Thymus (tissue), 11 donors: ENCODE data around the gene RPS15A. TPM values are rescaled to one million over a fixed set of nuclear protein-coding genes. Genes with fewer than 3 reads are reported as not detected.

Source experiments
- DNase-seq, 9 donors: peaks; one replicate each; pipeline ENCODE4 v3.0.0-alpha.2; 2013; ENCODE audit warnings: low spot score in 9 of 9, low read depth in 6 of 9, missing footprints in 1 of 9
- H3K27ac ChIP-seq, 2 donors: one replicate each; pipeline ENCODE4 v1.5.1; 2013; ENCODE audit warnings: control low read depth in 1 of 2, low read depth in 1 of 2, low read length in 1 of 2, mild to moderate bottlenecking in 1 of 2, moderate library complexity in 1 of 2
- H3K27me3 ChIP-seq, 2 donors: one replicate each; pipeline ENCODE4 v1.5.1; 2013; ENCODE audit warnings: low read length in 1 of 2; ENCODE audit not compliant: control insufficient read depth in 2 of 2, insufficient read depth in 1 of 2
- H3K36me3 ChIP-seq, 2 donors: one replicate each; pipeline ENCODE4 v1.5.1; 2013; ENCODE audit warnings: low read length in 1 of 2, mild to moderate bottlenecking in 1 of 2, moderate library complexity in 1 of 2; ENCODE audit not compliant: control insufficient read depth in 2 of 2, insufficient read depth in 2 of 2
- H3K4me1 ChIP-seq, 2 donors: one replicate each; pipeline ENCODE4 v1.5.1; 2013; ENCODE audit warnings: low read length in 2 of 2; ENCODE audit not compliant: control insufficient read depth in 2 of 2, insufficient read depth in 2 of 2
- H3K4me3 ChIP-seq, 2 donors: one replicate each; pipeline ENCODE4 v1.5.1; 2013; ENCODE audit warnings: low read length in 2 of 2, control low read depth in 1 of 2, mild to moderate bottlenecking in 1 of 2
- H3K9me3 ChIP-seq, 2 donors: one replicate each; pipeline ENCODE4 v1.5.1; 2013; ENCODE audit warnings: low read length in 1 of 2, mild to moderate bottlenecking in 1 of 2; ENCODE audit not compliant: control insufficient read depth in 2 of 2, insufficient read depth in 1 of 2
- WGBS: extraction: QIAGEN DNeasy Blood & Tissue Kit; methylation state at CpG from one replicate; pipeline ENCODE4 v1.1.7; 2013; 5-methylcytosine and 5-hydroxymethylcytosine counted together
- polyA plus RNA-seq: library from polyadenylated mRNA; stranded (reverse); fragments of 200-250 nt; gene quantifications from one replicate; pipeline ENCODE4 v1.2.3, GENCODE V29; 2013
- total RNA-seq: library from RNA; stranded (reverse); fragments of 120-200 nt; gene quantifications from one replicate; pipeline ENCODE4 v1.2.4, GENCODE V29; 2013
- donor health status: healthy.

RPS15A gene
- total and polyA plus RNA-seq, 2 donors, result 6,149 to 6,819 TPM

DNA sequence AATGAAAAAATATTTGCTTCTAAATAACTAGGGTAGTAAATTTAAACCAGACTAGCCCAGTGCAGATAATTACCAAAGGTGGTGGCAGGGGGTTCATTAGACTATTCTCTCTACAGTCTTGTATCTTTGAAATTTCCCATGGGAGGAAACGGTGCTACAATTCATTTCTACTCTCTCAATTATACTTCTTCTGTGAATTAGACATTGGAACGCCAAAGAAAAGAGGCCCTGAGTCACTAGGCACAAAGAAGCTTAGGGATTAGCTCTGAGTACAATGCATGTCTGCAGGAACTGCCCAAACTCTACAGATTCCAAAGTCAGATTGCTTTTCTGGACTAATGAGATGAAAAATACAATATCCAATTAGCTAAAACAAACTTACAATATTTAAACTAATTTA is 41.9 kb upstream of the RPS15A start:
- no peaks in the 10 kb centered on the region for H3K27me3 ChIP-seq
- no peaks in the 10 kb centered on the region for H3K4me1 ChIP-seq
- no peak for DNase-seq
- 98% methylated on average over 2 of the region's 2 CpGs for WGBS
- H3K27ac ChIP-seq, result no peak overlapping the region
- H3K4me3 ChIP-seq, result no peak overlapping the region
- no peaks in the 10 kb centered on the region for H3K9me3 ChIP-seq
- peaks cover 71 to 76% of the 10 kb centered on the region in 2 donors for H3K36me3 ChIP-seq

- H3K27ac ChIP-seq, result no peak overlapping the region
- no peaks in the 10 kb centered on the region for H3K9me3 ChIP-seq
- H3K36me3 ChIP-seq, result peaks cover 49 to 53% of the 10 kb centered on the region in 2 donors
- no peaks in the 10 kb centered on the region for H3K4me1 ChIP-seq
- 98% methylated on average over 6 of the region's 6 CpGs for WGBS
- H3K27me3 ChIP-seq, result no peaks in the 10 kb centered on the region
- DNase-seq, result no peak
- no peak overlapping the region for H3K4me3 ChIP-seq
Measured at GRCh38 chr16:18829251-18829650, 39.1 kb upstream of the RPS15A start.

GRCh38 chr16:18827890-18828289 is 37.8 kb upstream of the RPS15A start:
- no peak overlapping the region for H3K27ac ChIP-seq
- no peak for DNase-seq
- no peaks in the 10 kb centered on the region for H3K27me3 ChIP-seq
- 96% methylated on average over 4 of the region's 4 CpGs for WGBS
- no peaks in the 10 kb centered on the region for H3K9me3 ChIP-seq
- H3K36me3 ChIP-seq, result peaks cover 43 to 44% of the 10 kb centered on the region in 2 donors
- no peak overlapping the region for H3K4me3 ChIP-seq
- H3K4me1 ChIP-seq, result no peaks in the 10 kb centered on the region

DNA sequence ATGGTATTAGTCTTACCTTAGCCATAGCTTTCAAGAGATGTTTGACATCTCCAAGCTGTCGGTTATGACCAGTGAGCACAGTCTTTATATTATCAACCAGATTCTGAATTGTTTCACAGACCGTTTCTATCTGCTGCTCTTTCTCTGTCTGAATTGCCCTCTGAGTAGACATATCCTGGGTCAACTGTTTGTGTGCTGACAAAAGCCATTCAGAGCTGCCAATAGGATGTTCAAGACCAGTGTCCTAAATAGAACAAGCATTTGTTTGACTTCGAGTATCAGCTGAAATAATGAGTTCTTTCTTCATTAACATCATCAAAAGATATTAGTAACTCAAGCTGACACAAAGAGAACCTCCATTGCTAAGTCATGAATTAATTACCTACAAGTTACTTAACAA is 26.2 kb upstream of the RPS15A start:
- Histone ChIP-seq H3K27ac (no peak overlapping the region), H3K36me3 (peaks cover 51 to 56% of the 10 kb centered on the region in 2 donors), H3K4me1 (no peaks in the 10 kb centered on the region), H3K9me3 (no peaks in the 10 kb centered on the region), H3K27me3 (no peaks in the 10 kb centered on the region), H3K4me3 (no peak overlapping the region)
- WGBS, result 98% methylated on average over 3 of the region's 3 CpGs
- no peak for DNase-seq

DNA sequence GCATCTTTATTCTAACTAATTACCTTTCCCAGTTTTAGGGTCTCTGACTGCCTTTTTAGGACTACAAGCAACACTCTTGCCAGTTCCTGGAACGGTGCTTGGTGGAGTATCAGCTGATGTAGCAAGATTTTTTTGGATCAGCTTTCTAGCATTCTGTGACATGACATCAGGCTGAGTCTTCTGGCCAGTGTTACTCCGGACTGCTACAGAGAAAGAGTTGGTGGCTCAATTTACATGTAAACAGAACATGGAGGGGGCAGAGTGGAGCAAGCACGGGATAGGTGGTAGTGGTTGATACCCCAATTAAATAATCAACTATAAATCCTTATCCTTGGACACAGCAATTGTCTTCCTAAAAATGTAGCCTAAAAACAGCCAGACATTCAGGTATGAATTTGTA is 21.8 kb upstream of the RPS15A start:
- 95% methylated on average over 3 of the region's 3 CpGs for WGBS
- no peaks in the 10 kb centered on the region for H3K9me3 ChIP-seq
- H3K4me3 ChIP-seq, result no peak overlapping the region
- H3K36me3 ChIP-seq, result peaks cover 43 to 62% of the 10 kb centered on the region in 2 donors
- no peak overlapping the region for H3K27ac ChIP-seq
- no peaks in the 10 kb centered on the region for H3K4me1 ChIP-seq
- no peak for DNase-seq
- H3K27me3 ChIP-seq, result no peaks in the 10 kb centered on the region

DNA sequence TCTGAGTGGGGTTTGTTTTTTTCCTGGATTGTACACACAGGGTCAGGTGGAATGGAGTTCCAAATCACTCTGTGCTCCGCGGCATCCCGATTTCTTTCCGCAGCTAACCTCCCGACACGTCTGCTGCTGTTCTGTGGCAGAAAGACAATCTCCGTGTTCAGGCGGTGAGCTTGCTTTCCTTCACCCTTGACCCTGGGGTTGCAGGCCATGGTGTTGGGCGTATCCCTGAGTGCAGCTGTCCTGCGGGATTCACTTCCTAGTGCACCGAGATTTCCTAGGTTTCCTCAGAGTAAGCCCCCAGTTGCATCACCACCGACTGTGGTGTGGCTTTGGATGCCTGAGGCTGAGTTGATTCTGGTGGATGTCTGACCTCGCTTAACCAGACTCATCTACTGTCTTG is 19.0 kb upstream of the RPS15A start:
- Histone ChIP-seq H3K36me3 (peaks cover 26 to 54% of the 10 kb centered on the region in 2 donors), H3K4me1 (peaks cover 2 to 3% of the 10 kb centered on the region in 2 donors), H3K4me3 (no peak overlapping the region), H3K27me3 (no peaks in the 10 kb centered on the region), H3K27ac (no peak overlapping the region), H3K9me3 (no peaks in the 10 kb centered on the region)
- DNase-seq, result no peak
- 98% methylated on average over 13 of the region's 13 CpGs for WGBS

GRCh38 chr16:18805257-18805773 is 15.2 kb upstream of the RPS15A start:
- Histone ChIP-seq H3K36me3 (peaks cover 10 to 33% of the 10 kb centered on the region in 2 donors), H3K27me3 (no peaks in the 10 kb centered on the region), H3K9me3 (peaks cover 0 to 4% of the 10 kb centered on the region in 2 donors), H3K4me3 (no peak overlapping the region), H3K27ac (no peak overlapping the region), H3K4me1 (peaks cover 9% of the 10 kb centered on the region in 2 donors)
- DNase-seq, result no peak
- 62% methylated on average over 2 of the region's 2 CpGs for WGBS

DNA sequence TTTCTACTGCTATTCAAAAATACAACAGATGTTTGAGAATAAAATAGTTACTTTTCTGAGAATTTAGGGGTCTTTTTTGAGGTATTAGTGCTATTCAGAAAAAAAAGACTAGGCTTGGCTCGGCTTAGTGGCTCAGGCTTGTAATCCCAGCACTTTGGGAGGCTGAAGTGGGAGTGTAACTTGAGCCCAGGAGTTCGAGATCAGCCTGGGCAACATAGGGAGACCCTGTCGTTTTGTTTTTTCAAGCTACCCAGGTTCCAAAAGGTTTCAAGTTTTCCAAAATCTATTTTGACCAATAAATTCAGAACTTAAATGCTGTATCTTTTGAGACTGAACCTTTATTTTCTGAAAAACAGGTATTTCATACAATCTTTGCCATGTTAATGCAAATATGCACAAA is 14.4 kb upstream of the RPS15A start:
- DNase-seq, result no peak
- Histone ChIP-seq H3K9me3 (peaks cover 0 to 4% of the 10 kb centered on the region in 2 donors), H3K27me3 (no peaks in the 10 kb centered on the region), H3K4me1 (peaks cover 16 to 17% of the 10 kb centered on the region in 2 donors), H3K36me3 (peaks cover 10 to 26% of the 10 kb centered on the region in 2 donors), H3K27ac (peak overlapping the region in 1 of 2 donors; percentile 67), H3K4me3 (no peak overlapping the region)
- WGBS, result 65% methylated on average over 3 of the region's 3 CpGs

GRCh38 chr16:18803569-18804462 is 13.7 kb upstream of the RPS15A start:
- no peak overlapping the region for H3K4me3 ChIP-seq
- H3K4me1 ChIP-seq, result peaks cover 17 to 18% of the 10 kb centered on the region in 2 donors
- 62% methylated on average over 5 of the region's 5 CpGs for WGBS

More at GRCh38 chr16:18803569-18804462, 13.7 kb upstream of the RPS15A start:
- Histone ChIP-seq H3K27me3 (no peaks in the 10 kb centered on the region), H3K27ac (peak overlapping the region; percentile 40 to 67), H3K36me3 (peaks cover 2 to 18% of the 10 kb centered on the region in 2 donors), H3K9me3 (peaks cover 0 to 4% of the 10 kb centered on the region in 2 donors)
- no peak for DNase-seq
